HG03066 (cell line): ENCODE results near the gene MORF4L1.
"Not testable (repeated sequence)": the region's sequence is repeated elsewhere in the genome, so short reads cannot be mapped to it uniquely, and the experiment has no call there.

Experiments used
- ATAC-seq: cut with Tn5 transposase; IDR thresholded peaks from one replicate; pipeline ENCODE4 v1.9.1; 2021; ENCODE audit warnings: low read depth; ENCODE audit not compliant: unreplicated experiment

MORF4L1 gene, protein sequence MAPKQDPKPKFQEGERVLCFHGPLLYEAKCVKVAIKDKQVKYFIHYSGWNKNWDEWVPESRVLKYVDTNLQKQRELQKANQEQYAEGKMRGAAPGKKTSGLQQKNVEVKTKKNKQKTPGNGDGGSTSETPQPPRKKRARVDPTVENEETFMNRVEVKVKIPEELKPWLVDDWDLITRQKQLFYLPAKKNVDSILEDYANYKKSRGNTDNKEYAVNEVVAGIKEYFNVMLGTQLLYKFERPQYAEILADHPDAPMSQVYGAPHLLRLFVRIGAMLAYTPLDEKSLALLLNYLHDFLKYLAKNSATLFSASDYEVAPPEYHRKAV

DNA sequence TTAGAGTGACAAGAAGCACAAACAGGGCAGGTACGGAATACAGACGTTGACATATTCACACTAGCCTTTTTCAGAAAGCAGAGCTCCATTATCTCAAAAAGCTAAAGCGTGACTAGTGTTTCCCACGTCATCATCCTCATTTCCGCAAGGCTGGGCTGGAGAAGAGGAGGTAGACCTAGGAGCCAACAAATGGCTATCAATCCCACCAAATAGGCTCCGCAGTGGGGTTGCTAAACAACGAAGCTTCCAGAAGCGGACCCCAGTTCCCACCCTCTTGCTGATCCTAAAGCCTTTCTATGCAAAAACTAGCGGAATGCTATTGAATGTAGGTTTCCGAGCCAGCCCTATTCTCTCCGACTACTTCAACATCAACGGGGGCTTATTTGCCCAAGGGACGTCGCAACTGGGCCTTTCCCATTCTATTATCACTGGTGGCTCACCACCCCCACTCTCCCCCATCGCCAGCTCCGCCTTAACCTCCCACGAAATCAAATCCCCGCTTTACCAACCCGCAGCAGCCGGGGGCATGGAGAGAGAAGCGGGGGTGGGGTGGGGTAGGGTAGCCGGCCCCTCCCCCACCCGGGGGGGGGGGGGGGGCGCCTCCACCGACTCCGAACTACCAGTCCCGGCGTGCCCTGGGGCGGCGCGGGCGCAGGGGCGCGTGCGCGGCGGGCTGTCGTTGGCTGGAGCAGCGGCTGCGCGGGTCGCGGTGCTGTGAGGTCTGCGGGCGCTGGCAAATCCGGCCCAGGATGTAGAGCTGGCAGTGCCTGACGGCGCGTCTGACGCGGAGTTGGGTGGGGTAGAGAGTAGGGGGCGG is at the start of gene MORF4L1:
Gene MORF4L1, plus strand, starts transcription at position 736 of the 817 bp plus-strand sequence. CDS start 128 bp downstream, outside the sequence.
- peak; percentile 72 for ATAC-seq

DNA sequence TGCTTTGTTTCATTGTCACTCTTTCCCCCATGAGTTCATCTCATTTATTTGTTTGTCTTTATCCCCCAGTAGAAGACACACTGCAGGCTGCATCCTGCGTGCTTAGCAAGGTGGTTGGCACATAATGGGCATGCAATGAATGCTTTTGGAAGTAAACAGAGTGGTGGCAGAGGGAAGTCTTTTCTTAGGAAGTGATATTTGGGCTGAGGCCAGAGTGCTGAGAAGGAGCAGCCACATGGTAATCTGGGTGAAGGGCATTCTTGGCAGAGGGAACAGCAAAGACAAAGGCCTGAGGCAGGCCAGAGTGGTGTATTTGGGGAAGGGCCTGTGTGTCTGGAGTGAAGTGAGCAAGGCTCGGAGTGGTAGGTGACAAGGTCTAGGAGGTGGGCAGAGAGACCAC is 43.8 kb upstream of the MORF4L1 start:
- no peak for ATAC-seq

DNA sequence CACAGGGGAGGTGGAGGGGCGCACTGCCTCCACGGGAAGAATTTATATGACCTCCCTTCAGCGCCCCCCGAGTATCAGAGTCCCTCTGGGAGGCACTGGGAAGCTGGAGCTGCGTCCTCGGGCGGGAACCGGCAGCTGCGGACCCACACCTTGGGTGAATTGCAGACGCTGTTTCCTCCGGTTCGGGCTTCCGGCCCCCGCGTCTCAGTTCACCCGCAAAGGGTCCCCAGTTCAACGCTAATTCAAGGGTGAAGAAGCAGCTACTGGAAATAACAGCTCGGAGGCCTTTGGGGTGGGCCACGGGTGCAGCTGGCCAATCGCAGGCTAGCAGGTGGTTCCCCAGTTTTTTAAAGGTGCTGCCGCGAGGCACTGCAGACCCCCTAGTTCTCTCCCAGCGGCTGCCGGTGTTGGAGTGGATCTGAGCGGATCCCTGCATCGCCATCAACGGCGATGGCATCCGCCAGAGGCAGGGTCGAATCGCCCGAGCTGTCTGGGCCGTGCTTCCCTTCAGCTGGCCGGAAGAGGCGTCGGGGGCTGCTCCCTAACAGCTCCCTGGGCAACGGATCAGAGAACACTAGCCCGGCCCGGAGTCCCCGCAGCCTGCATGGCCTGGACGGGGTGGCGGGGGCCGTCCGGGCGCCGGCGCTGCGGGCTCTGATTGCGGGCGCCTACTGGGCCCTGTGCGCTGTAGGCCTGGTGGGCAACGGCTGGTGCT is 42.0 kb upstream of the MORF4L1 start:
- ATAC-seq: no peak

DNA sequence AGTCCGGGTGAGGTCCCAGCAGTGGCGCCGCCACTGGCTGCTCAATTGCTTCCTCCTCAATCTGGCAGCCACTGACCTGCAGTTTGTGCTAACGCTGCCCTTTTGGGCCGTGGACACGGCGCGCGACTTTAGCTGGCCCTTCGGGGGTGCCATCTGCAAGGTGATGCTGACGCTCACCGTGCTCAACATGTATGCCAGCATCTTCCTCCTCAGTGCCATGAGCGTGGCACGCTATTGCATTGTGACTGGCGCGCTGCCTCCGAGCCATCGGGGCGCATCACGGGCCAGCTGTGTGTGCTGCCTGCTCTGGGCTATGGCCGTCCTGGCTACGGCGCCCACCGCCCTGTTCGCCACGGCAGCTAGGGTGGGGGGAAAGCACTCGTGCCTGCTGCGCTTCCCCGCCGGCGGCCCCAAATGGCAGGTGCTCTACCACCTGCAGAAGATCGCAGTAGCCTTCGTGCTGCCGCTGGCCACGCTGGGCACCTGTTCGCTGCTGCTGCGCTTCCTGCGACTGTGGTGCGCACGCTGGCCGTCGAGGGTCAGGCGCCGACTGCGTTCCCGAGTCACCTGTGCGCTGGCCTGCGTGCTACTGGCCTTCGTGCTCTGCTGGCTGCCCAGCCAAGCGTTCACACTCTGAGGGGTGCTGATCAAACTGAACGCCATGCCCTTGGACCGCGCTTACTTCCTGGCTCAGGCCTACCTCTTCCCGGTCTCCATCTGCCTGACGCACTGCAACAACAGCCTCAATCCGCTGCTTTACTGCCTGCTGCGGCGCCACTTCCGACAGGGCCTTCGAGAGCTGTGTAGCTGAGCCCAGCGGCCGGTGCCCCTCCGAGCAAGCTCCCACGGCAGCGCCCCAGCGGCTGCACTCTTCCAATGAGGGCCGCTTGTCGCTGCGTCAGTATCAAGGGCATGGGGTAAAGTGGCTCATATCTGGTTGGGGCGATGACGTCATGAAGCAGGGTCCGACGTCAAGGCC is 41.2 kb upstream of the MORF4L1 start:
- no peak for ATAC-seq

DNA sequence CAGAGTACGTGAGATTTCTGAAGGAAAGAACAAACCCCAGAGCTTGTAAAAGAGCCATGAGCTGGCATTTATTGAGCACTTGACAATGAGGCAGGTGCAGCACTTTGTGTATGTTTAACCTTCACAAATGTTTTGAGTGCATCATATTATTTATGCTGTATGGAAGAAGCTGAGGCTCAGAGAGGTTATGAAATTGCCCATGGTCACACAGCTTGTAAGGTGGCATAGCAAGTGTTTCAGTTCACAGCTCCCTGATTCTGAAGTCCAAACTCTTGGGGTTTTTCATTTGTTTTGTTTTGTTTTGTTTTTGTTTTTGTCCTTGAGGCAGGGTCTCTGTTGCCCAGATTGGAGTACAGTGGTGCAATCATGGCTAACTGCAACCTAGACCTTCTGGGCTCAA is 36.4 kb upstream of the MORF4L1 start:
- ATAC-seq: no peak

DNA sequence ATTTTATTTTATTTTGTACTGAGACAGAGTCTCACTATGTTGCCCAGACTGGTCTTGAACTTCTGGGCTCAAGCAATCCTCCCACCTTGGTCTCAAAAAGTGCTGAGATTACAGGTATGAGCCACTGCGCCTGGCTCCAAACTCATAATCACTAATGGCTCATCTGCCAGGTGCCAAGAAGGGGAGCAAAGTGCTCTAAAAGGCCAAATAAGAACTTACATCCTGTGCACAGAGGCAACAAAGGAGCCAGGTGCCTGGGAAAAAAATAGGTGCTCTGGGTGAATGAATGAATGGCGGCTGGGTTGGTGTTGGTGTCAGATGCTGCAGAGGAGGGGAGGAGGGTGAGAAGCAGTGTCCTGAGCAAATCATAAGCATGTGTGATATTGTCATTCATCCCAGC is 35.6 kb upstream of the MORF4L1 start:
- no peak for ATAC-seq

DNA sequence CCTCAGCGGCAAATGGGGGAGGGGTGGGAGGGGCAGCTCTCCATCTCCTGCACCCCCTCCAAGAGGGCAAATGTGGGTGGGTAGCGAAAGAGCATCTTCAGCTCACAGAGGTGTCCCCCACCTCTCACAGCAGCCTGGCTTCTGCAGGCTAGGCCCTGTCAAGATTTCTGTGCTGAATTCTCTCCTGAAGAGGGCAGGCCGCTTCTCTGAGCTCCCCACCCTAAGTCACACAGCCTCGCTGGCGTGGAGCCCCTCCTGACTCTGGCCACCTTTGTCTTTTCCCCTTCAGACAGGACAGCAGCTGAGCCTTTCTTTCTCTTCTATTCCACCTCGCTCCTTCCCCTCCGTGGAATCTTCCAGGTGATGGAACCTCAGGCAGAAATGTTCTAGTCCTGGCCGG is 35.1 kb upstream of the MORF4L1 start:
- no peak for ATAC-seq

DNA sequence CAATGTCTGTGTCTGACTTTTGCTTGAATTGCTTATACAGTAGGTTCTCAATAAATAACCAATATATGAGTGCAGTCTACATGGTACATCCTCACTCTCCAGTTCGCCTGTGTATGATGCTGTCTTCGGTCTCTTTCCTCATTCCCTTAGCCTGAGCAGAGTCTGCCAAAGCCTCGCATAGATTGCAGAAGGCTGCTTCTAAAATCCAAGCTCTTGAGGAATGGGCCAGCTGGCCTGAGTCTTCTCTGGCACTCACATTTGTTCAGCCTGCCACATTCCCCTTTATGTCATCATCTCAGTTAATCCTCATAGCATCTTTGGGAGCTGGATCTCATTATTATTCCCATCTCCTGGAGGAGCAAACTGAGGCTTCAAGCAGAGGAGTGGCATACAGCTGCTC is 34.2 kb upstream of the MORF4L1 start:
- ATAC-seq: no peak

DNA sequence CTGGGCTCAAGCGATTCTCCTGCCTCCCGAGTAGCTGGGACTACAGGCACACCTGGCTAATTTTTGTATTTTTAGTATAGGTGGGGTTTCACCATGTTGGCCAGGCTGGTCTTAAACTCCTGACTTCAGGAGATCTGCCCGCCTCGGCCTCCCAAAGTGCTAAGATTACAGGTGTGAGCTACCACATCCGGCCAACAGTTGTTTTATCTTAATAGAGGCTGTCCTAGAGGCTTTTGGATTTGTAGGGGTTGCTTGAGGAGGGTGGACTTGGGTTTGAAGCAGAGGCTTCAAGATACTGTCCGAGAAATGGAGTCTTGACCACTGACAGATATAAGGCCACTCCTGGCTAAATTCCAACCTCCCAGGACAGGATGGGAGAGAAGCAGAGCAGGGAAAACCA is 33.5 kb upstream of the MORF4L1 start:
- ATAC-seq: not testable (repeated sequence)

DNA sequence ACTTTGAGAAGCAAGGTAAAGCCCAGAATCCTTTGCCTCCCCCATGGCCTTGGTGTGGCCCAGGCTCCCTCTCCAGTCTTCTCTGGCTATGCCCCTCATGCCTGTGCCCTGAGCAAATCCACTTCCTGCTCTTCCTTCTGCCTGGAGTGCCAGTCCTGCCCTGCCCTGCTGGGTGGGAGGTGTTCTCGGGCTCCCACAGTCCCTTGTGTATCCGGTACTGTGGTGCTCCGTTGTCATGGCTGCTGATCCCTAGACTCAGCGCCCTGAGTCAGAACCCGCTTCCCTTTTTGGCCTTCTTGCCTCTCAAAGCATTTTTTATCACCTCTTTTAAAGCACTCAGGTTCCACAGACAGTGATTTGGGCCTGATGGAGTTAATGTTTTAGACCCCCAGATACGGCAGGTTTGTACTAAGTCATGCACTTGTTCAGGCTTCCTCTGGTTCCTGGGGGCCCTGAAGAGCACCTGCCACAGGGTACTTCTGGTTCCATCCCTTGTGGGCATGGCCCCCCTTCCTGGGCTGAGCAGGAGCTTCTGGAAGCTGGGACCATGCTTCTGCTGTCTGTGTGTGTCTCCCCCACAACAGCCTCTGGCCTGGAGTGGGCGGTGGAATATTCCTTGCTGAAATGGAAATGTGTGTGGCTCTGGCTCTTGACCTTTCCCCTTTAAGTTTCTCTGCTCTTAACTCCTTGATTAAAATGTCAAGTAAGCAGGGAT is 31.9 kb upstream of the MORF4L1 start:
- ATAC-seq: no peak

DNA sequence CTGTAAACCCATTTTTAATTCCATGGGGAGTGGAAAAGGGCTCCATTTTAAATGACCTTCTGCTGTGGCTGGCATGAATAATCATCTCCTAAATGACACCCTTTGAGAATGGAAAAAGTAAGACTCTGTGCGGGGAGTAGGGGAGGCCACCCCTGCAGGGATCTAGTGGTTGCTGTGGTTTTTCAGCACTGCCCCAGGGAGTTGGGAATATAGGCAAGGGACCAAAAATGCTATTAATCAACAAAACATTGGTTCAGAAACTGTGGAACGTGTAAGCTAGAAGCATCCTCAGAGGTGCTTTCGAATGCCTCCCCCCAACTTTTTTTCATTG is 31.3 kb upstream of the MORF4L1 start:
- no peak for ATAC-seq

DNA sequence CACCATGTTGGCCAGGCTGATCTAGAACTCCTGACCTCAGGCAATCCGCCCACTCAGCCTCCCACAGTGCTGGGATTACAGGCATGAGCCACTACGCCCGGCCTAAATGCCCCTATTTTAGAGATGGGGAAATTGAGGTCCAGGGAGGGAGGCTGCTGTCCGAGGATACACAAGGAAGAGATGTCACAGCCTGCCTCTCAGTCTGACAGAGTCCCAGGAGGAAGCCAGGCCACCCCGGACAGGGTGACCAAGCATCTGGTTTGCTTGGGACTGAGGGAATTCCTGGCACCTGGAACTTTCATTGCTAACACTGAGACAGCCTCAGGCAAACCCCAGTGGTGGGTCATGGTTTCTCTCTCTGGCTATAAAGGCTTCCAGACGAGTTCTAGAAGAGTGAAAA is 30.8 kb upstream of the MORF4L1 start:
- ATAC-seq: no peak

DNA sequence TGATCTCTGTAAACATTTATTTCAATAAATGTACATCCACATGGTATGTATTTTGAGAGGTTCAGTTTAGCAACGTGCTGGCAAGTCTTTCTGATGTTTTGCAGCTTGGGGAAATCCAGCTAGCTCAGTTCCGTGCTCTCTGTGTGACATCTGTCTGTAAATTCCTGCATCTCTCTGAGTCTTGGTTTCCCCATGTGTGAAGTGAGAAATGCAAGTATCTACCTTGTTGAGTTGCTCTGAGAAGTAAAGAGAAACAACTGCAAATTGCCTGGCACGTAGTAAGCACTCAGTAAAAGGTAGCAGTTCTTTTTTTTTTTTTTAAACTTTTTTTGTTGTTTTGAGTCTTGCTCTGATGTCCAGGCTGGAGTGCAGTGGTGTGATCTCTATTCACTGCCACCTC is 30.2 kb upstream of the MORF4L1 start:
- no peak for ATAC-seq

DNA sequence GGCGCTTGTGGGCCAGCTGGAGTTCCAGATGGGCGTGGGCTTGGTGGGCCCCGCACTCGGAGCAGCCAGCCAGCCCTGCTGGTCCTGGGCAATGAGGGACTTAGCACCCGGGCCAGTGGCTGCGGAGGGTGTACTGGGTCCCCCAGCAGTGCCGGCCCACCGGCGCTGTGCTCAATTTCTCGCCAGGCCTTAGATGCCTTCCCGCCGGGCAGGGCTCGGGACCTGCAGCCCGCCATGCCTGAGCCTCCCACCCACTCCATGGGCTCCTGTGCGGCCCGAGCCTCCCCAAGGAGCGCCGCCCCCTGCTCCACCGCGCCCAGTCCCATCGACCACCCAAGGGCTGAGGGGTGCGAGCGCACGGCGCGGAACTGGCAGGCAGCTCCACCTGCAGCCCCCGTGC is 25.8 kb upstream of the MORF4L1 start:
- not testable (repeated sequence) for ATAC-seq

DNA sequence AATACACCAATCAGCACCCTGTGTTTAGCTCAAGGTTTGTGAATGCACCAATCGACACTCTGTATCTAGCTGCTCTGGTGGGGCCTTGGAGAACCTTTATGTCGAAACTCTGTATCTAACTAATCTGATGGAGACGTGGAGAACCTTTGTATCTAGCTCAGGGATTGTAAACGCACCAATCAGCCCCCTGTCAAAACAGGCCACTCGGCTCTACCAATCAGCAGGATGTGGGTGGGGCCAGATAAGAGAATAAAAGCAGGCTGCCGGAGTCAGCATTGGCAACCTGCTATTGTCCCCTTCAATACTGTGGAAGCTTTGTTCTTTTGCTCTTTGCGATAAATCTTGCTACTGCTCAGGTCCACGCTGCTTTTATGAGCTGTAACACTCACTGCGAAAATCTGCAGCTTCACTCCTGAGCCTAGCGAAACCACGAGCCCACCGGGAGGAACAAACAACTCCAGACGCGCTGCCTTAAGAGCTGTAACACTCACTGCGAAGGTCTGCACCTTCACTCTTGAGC is 25.2 kb upstream of the MORF4L1 start:
- ATAC-seq: not testable (repeated sequence)

DNA sequence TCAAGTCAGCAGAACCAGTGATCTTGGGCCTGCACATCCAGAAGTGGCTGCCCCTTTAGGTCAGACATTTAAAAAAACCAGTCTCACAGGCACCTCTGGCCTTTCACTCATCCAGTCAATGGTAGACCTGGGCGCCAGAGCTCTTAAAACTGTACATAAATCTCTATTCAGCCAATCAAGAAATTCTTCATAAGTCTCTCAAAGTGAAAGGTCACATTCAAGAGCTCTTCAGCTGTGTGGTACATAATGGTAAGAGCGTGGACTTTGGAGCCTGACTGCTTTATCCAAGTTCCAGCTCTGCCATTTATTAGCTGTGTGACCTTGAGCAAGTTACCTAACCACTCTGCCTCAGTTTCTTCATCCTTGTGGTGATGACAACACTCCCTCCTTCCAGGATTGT is 22.3 kb upstream of the MORF4L1 start:
- no peak for ATAC-seq

DNA sequence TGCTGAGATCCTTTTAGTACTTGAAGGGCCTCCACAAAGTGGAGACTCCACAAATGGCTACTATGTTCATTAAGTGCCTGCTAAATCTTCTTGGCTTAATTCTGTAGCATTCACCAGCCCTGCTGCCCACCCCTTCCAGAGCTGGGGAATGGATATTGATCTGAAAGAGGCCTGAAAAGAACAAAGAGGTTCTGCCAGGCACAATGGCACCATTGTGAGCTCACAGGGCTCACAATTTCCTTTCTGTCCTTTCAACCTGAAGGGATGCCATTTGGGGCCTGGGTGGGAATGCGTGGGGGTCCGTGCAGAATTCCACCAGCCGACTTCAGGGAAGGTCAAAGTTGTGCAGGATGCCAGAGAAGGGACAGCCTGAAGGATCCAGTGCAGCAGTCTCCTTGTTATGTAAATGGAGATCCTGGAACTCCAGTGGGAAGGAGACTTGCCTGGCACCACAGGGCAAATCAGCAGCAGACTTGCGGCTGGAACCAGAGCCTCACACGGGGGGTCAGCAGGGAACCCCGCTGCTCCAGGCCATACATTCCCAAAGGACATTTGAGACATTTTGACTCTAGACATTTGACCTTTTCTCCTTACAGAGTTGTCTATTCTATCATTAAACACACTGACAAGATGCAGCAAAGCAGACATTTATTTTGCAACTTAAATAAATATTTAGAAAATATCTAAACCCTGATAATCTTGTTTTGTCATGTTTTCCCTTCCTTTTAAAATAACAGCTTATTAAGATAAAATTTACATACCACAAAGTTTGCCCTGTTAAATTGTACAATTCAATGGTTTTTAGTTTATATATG is 21.5 kb upstream of the MORF4L1 start:
- no peak for ATAC-seq

DNA sequence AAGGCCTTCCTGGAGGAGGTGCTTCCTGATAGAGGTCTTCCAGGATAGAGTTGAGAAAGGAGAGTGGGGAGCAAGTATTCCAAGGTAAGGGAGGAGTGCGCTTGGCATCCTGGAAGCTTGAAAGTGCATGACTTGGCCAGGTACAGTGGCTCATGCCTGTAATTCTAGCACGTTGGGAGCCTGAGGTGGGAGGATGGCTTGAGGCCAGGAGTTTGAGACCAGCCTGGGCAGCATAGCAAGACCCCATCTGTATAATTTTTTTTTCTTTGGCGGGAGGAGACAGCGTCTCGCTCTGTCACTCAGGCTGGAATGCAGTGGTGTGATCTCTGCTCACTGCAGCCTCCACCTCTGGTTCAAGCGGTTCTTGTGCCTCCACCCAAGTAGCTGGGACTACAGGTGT is 19.2 kb upstream of the MORF4L1 start:
- ATAC-seq: no peak
